ENCODE data around the gene RSPH4A. TPM values are rescaled to one million over a fixed set of nuclear protein-coding genes. Genes with fewer than 3 reads are reported as not detected.

Gene RSPH4A
- total RNA-seq, 4 donors from 2014 or later, result 0.25 to 2.0 (median 0.81) TPM; not detected in 1

- 97% methylated on average over 4 of the region's 4 CpGs for WGBS
- H3K27ac ChIP-seq, result no peak overlapping the region
- no peaks in the 10 kb centered on the region for H3K27me3 ChIP-seq
- no peaks in the 10 kb centered on the region for H3K4me1 ChIP-seq
- no peaks in the 10 kb centered on the region for H3K9me3 ChIP-seq
- H3K36me3 ChIP-seq, result peaks cover 11% of the 10 kb centered on the region
- DNase-seq (ENCODE audit: low spot score in 2 of 2), result no peak
- TF ChIP-seq POLR2A (IDR thresholded peaks at IDR 0.05), result no peak
- no peak for TF ChIP-seq POLR2AphosphoS5 (IDR thresholded peaks at IDR 0.05)
- no peak overlapping the region for H3K4me3 ChIP-seq
Measured at GRCh38 chr6:116605935-116606334, 10.3 kb upstream of the RSPH4A start.

- Histone ChIP-seq H3K36me3 (peaks cover 3% of the 10 kb centered on the region), H3K4me3 (no peak overlapping the region), H3K9me3 (no peaks in the 10 kb centered on the region), H3K4me1 (peaks cover 5% of the 10 kb centered on the region), H3K27me3 (no peaks in the 10 kb centered on the region), H3K27ac (no peak overlapping the region)
- whole genome bisulfite sequencing, result 62% methylated on average over 4 of the region's 4 CpGs
- no peak for DNase-seq (ENCODE audit: low spot score in 2 of 2)
- TF ChIP-seq POLR2A (IDR thresholded peaks at IDR 0.05), result no peak
Measured at GRCh38 chr6:116611056-116611455, 5.2 kb upstream of the RSPH4A start.

GRCh38 chr6:116616737-116617053, 416 bp downstream of the RSPH4A start:
- Histone ChIP-seq H3K4me3 (peak overlapping the region; percentile 50), H3K9me3 (no peaks in the 10 kb centered on the region), H3K27me3 (no peaks in the 10 kb centered on the region), H3K27ac (no peak overlapping the region), H3K4me1 (peaks cover 12% of the 10 kb centered on the region), H3K36me3 (no peaks in the 10 kb centered on the region)
- DNase-seq (ENCODE audit: low spot score in 2 of 2), result no peak
- 3% methylated on average over 16 of the region's 16 CpGs for WGBS
- TF ChIP-seq POLR2AphosphoS5 (IDR thresholded peaks at IDR 0.05) (no peak), POLR2A (IDR thresholded peaks at IDR 0.05) (no peak), EP300 (IDR thresholded peaks at IDR 0.05) (no peak)
- TF ChIP-seq, protein P1, sequence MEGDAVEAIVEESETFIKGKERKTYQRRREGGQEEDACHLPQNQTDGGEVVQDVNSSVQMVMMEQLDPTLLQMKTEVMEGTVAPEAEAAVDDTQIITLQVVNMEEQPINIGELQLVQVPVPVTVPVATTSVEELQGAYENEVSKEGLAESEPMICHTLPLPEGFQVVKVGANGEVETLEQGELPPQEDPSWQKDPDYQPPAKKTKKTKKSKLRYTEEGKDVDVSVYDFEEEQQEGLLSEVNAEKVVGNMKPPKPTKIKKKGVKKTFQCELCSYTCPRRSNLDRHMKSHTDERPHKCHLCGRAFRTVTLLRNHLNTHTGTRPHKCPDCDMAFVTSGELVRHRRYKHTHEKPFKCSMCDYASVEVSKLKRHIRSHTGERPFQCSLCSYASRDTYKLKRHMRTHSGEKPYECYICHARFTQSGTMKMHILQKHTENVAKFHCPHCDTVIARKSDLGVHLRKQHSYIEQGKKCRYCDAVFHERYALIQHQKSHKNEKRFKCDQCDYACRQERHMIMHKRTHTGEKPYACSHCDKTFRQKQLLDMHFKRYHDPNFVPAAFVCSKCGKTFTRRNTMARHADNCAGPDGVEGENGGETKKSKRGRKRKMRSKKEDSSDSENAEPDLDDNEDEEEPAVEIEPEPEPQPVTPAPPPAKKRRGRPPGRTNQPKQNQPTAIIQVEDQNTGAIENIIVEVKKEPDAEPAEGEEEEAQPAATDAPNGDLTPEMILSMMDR (IDR thresholded peaks at IDR 0.05), result no peak

GRCh38 chr6:116624036-116624805, 7.9 kb downstream of the RSPH4A start:
- Histone ChIP-seq H3K36me3 (no peaks in the 10 kb centered on the region), H3K4me3 (no peak overlapping the region), H3K27me3 (no peaks in the 10 kb centered on the region), H3K4me1 (no peaks in the 10 kb centered on the region), H3K9me3 (no peaks in the 10 kb centered on the region), H3K27ac (no peak overlapping the region)
- DNase-seq (ENCODE audit: low spot score in 2 of 2), result no peak
- no peak for TF ChIP-seq POLR2AphosphoS5 (IDR thresholded peaks at IDR 0.05)
- TF ChIP-seq, protein P1 (IDR thresholded peaks at IDR 0.05), result no peak
- TF ChIP-seq EP300 (IDR thresholded peaks at IDR 0.05), result no peak
- TF ChIP-seq POLR2A (IDR thresholded peaks at IDR 0.05), result no peak
- WGBS, result 58% methylated on average over 3 of the region's 3 CpGs

DNA sequence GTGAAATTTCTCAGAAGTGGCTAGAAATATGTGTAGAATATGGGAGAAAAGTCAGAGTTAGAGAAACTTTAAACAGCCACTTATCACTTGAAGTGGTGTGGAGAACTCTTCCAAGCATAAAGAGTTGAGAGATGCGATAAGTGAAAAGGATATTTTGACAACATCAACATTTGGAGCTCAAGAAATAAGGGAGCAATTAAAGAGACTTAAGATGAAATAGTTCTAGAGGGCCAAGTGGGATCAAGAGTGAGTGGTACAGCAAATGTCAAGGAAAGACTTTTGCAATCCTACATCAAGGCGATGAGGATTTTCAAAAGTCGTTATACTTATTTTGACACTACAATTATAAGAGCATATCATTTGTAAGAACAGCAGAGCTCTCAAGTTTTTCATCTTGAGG, 9.6 kb downstream of the RSPH4A start:
- 96% methylated on average over 3 of the region's 3 CpGs for WGBS

GRCh38 chr6:116629563-116629981, 13.3 kb downstream of the RSPH4A start:
- TF ChIP-seq, protein P1 (IDR thresholded peaks at IDR 0.05), result no peak
- TF ChIP-seq POLR2AphosphoS5 (IDR thresholded peaks at IDR 0.05), result no peak
- TF ChIP-seq POLR2A (IDR thresholded peaks at IDR 0.05), result no peak
- TF ChIP-seq EP300 (IDR thresholded peaks at IDR 0.05), result no peak
- Histone ChIP-seq H3K27me3 (no peaks in the 10 kb centered on the region), H3K36me3 (peaks cover 5% of the 10 kb centered on the region), H3K9me3 (no peaks in the 10 kb centered on the region), H3K4me3 (no peak overlapping the region), H3K27ac (no peak overlapping the region), H3K4me1 (no peaks in the 10 kb centered on the region)
- no peak for DNase-seq (ENCODE audit: low spot score in 2 of 2)
- WGBS, result 68% methylated on average over 5 of the region's 5 CpGs

More for the DNA sequence above, 9.6 kb downstream of the RSPH4A start:
- no peak for TF ChIP-seq EP300 (IDR thresholded peaks at IDR 0.05)
- no peak for TF ChIP-seq POLR2A (IDR thresholded peaks at IDR 0.05)
- no peak for TF ChIP-seq POLR2AphosphoS5 (IDR thresholded peaks at IDR 0.05)
- TF ChIP-seq, protein P1 (IDR thresholded peaks at IDR 0.05), result no peak
- Histone ChIP-seq H3K9me3 (no peaks in the 10 kb centered on the region), H3K36me3 (no peaks in the 10 kb centered on the region), H3K27ac (no peak overlapping the region), H3K4me1 (no peaks in the 10 kb centered on the region), H3K4me3 (no peak overlapping the region), H3K27me3 (no peaks in the 10 kb centered on the region)
- no peak for DNase-seq (ENCODE audit: low spot score in 2 of 2)
